Thoracic aorta (tissue), 2 donors: ENCODE measurements around the gene UNC13D. TPM values are rescaled to one million over a fixed set of nuclear protein-coding genes. Genes with fewer than 3 reads are reported as not detected.
A peak's percentile ranks its signal among the peaks of the same experiment; 100 is the strongest.

Experiments
- ATAC-seq: fragments of 150-250 bp; one replicate; pipeline ENCODE4 v1.8.0; 2017; ENCODE audit warnings: low read depth; ENCODE audit not compliant: insufficient number of reproducible peaks, low FRiP score
- DNase-seq: peaks from one replicate; pipeline ENCODE4 v3.0.0-alpha.2; 2020; ENCODE audit warnings: low spot score
- H3K27ac ChIP-seq, 2 donors: fragments of 200-600 bp; sonication (generic); 1 replicate in 1 of 2; 2 replicates in 1 of 2; pipeline ENCODE4 v1.5.1; 2016; ENCODE audit warnings: mild to moderate bottlenecking in 2 of 2, moderate library complexity in 2 of 2
- H3K27me3 ChIP-seq: fragments of 200-600 bp; sonication (generic); replicated peaks from 2 replicates; pipeline ENCODE4 v1.6.0; 2016; ENCODE audit warnings: mild to moderate bottlenecking; ENCODE audit not compliant: insufficient read depth
- H3K36me3 ChIP-seq: fragments of 200-600 bp; sonication (generic); one replicate; pipeline ENCODE4 v1.5.1; 2016
- H3K4me1 ChIP-seq, 2 donors: fragments of 200-600 bp; sonication (generic); 1 replicate in 1 of 2; 2 replicates in 1 of 2; pipeline versions ENCODE4 v1.5.1 to v1.6.0; 2016; ENCODE audit warnings: low read depth in 2 of 2, mild to moderate bottlenecking in 1 of 2; ENCODE audit not compliant: control insufficient read depth in 1 of 2
- H3K4me3 ChIP-seq: fragments of 200-600 bp; sonication (generic); 2 replicates; pipeline ENCODE4 v1.5.1; 2016; ENCODE audit warnings: mild to moderate bottlenecking
- H3K9me3 ChIP-seq: fragments of 200-600 bp; sonication (generic); 2 replicates; pipeline ENCODE4 v1.5.1; 2016
- total RNA-seq, 2 donors: library from RNA; depleted of rRNA; stranded (reverse); fragments of >200 nt; gene quantifications; one replicate each; pipeline versions ENCODE4 v1.1.0 to v1.2.3, GENCODE V29; 2016
- TF ChIP-seq, protein P1 (sequence below): fragments of 200-600 bp; sonication (generic); IDR thresholded peaks from one replicate; pipeline ENCODE4 v1.5.1; 2019; ENCODE audit warnings: antibody characterized with exemption

Gene UNC13D
- total RNA-seq, 2 donors from 2014 or later: 13.5 to 36.0 TPM

DNA sequence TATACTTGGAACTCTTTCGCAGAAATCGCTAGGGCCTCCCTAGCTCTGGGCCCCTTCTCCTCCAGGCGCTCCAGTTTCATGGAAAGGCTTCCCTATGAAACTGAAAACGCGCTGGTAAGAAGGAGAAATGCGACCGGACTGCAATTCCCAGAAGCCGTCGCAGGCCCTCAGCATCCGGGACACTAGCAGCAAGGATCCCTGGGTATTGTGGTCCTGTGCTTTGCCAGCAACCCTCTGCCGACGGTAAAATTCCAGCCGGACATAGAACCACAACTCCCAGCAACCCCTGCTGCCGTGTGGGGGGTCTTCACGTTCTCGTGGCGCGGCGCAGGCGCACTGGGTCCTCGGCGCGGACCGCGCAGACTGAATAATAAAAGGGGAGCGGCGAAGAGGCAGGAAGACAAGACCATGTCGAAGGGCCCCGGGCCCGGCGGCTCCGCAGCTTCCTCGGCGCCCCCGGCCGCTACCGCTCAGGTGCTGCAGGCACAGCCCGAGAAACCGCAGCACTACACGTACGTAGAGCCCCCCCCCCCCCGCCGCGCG lies 59.7 kb downstream of the UNC13D start, which contains the start of gene UNK:
Gene UNK, plus strand, starts transcription at position 334 of the 543 bp plus-strand sequence. Its CDS starts 75 bp downstream, at position 409.
- peak; percentile 80 for ATAC-seq
- Histone ChIP-seq H3K4me1 (peaks cover 7 to 51% of the 10 kb centered on the region in 2 donors), H3K9me3 (no peaks in the 10 kb centered on the region), H3K4me3 (peak within 1 kb of the TSS; percentile 77), H3K27ac (peak within 1 kb of the TSS; percentile 94 to 97), H3K27me3 (no peaks in the 10 kb centered on the region), H3K36me3 (no peaks in the 10 kb centered on the region)
- DNase-seq: peak; percentile 93
- TF ChIP-seq, protein P1, sequence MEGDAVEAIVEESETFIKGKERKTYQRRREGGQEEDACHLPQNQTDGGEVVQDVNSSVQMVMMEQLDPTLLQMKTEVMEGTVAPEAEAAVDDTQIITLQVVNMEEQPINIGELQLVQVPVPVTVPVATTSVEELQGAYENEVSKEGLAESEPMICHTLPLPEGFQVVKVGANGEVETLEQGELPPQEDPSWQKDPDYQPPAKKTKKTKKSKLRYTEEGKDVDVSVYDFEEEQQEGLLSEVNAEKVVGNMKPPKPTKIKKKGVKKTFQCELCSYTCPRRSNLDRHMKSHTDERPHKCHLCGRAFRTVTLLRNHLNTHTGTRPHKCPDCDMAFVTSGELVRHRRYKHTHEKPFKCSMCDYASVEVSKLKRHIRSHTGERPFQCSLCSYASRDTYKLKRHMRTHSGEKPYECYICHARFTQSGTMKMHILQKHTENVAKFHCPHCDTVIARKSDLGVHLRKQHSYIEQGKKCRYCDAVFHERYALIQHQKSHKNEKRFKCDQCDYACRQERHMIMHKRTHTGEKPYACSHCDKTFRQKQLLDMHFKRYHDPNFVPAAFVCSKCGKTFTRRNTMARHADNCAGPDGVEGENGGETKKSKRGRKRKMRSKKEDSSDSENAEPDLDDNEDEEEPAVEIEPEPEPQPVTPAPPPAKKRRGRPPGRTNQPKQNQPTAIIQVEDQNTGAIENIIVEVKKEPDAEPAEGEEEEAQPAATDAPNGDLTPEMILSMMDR: no peak

DNA sequence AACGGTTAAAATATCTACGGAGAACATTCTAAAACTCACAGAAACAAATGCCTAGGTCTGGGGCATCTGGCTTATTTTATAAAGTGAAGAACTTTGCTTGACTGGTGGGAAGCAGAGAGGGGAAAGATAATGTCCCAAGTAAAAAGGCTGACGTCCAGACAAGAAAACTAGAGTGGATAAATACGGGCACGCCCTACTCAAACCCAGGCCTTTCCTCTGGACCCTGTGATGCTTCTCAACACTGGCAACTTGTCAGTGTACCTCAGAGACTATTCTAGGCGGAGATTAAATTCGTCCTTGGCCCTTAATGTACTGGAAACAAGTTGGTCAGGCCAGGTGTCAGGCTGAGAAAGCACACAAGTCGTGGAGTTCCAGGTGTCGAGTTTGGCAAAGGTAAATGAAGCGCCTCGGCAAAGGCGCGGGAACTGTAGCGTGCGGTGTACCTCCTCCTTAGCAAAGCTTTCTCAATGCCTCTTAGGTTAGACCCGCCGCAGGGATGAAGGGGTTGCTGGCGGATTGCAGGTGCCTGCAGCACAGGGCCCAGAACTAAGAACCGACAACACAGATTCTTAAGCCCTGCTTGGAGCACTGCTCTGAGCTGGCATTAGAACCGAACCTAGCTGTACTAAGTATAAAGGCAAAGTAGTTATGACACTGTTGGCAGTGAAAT lies 60.3 kb downstream of the UNC13D start:
- no peaks in the 10 kb centered on the region for H3K27me3 ChIP-seq
- peak overlapping the region; percentile 77 for H3K4me3 ChIP-seq
- peaks cover 7 to 51% of the 10 kb centered on the region in 2 donors for H3K4me1 ChIP-seq
- DNase-seq (no peak), ATAC-seq (no peak)
- H3K27ac ChIP-seq: peak overlapping the region; percentile 94 to 97
- H3K9me3 ChIP-seq: no peaks in the 10 kb centered on the region
- TF ChIP-seq, protein P1: no peak
- peaks cover under 1% of the 10 kb centered on the region for H3K36me3 ChIP-seq

DNA sequence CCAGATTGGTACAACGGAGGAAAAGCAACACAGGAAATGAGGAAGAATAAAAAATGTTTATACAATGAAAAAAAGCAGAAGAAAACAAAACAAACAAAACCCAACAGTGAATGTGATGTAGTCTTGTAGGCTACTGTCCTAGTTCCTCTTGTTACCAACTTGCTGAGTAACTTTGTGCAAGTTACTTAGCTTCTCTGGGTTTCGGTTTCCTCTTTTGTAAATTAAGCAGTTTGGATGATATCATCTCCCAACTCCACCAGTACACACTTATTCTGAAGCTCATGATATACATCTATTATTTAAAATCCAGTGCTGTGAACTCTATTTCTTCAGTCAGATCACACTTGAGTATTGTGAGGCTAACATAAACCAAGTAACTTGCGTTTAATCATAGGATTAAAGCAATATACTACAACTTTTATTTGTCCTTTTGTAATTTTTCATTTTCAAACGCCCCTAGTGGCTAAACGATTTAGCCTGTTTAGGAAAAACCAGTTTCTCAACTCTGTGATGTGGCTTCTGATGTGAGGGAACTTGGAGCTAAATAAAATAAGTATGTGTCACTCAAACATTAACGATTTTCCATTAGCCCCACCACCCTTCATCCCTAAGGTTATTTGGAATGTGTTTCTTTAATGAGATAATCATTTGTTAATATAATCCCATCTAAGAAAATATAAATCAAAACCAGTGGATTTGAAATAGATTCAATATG lies 61.0 kb downstream of the UNC13D start:
- peaks cover 7% of the 10 kb centered on the region for H3K36me3 ChIP-seq
- peaks cover 7 to 50% of the 10 kb centered on the region in 2 donors for H3K4me1 ChIP-seq
- TF ChIP-seq, protein P1: peak; percentile 68
- peak overlapping the region; percentile 94 to 97 for H3K27ac ChIP-seq
- no peaks in the 10 kb centered on the region for H3K9me3 ChIP-seq
- peak overlapping the region; percentile 77 for H3K4me3 ChIP-seq
- DNase-seq: no peak
- no peak for ATAC-seq
- H3K27me3 ChIP-seq: no peaks in the 10 kb centered on the region

DNA sequence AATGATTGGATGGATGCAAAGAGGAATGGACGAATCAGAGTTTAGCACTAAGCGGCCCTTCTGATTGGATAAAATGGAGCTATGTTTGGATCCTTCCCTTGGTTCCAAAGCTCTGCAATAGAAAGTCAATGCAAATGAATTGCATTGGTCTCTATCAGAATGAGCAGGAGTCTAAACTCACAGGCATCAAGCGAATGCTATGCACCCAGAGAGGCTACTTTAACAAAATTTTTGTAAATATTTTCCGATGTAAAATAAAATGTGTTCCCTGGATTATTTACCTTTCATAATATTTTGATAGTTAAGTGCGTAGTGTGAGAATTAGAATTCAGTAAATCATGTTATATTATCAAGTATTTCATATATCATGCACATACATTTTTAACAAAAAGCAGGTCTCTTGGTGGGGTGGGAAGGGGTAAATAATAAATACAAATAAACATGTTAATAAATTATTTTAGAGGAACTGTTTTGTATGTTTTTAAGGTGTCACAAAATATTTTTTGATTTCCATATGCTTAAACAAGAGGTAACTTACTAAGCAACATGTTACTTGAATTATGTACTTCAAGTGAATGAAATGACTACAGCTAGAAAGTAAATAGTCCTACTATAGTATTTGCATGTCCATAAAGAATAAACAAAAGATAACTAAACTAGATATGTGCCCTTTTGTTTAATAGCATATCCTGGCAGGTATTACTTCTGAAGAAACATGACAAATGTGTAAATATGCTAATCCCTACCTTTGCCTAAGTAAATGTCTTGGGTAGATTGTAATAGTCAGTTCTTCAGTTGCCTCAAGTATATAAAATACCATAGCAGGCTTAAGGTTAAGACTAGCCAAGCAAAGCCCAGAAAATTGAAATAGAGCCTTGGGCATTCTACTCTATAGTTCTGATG lies 64.0 kb downstream of the UNC13D start:
- Histone ChIP-seq H3K9me3 (no peaks in the 10 kb centered on the region), H3K27me3 (no peaks in the 10 kb centered on the region), H3K36me3 (peaks cover 17% of the 10 kb centered on the region), H3K4me3 (peak overlapping the region; percentile 15), H3K4me1 (peaks cover 13 to 44% of the 10 kb centered on the region in 2 donors), H3K27ac (peak overlapping the region; percentile 22 to 23)
- no peak for DNase-seq
- no peak for ATAC-seq
- TF ChIP-seq, protein P1: no peak
